Loucy (cell line): ENCODE measurements around the gene SLC6A6.

Experiments
- H2AFZ ChIP-seq: fragments of 200-600 bp; sonication (generic); 2 replicates; pipeline ENCODE4 v1.6.0; 2016; ENCODE audit warnings: antibody characterized with exemption, mild to moderate bottlenecking, low read length, moderate library complexity
- H3F3A ChIP-seq: fragments of 200-600 bp; 2 replicates; pipeline ENCODE4 v1.6.0; 2016; ENCODE audit warnings: antibody characterized with exemption, low read depth, mild to moderate bottlenecking
- H3K27me3 ChIP-seq: fragments of 200-600 bp; sonication (generic); 2 replicates; pipeline ENCODE4 v1.6.1; 2014; ENCODE audit warnings: low read length, mild to moderate bottlenecking; ENCODE audit not compliant: insufficient read depth, poor library complexity, severe bottlenecking
- H3K36me3 ChIP-seq: fragments of 200-600 bp; sonication (generic); 2 replicates; pipeline ENCODE4 v1.6.1; 2016; ENCODE audit warnings: low read length; ENCODE audit not compliant: insufficient read depth
- H3K4me1 ChIP-seq: fragments of 200-600 bp; sonication (generic); 2 replicates; pipeline ENCODE4 v1.5.1; 2014; ENCODE audit warnings: low read length, mild to moderate bottlenecking; ENCODE audit not compliant: insufficient read depth, poor library complexity, severe bottlenecking
- H3K4me2 ChIP-seq: fragments of 200-600 bp; sonication (generic); 2 replicates; pipeline ENCODE4 v1.6.0; 2014; ENCODE audit warnings: antibody characterized with exemption, low read length, low read depth, mild to moderate bottlenecking; ENCODE audit not compliant: poor library complexity, severe bottlenecking
- H3K4me3 ChIP-seq: fragments of 200-600 bp; sonication (generic); 2 replicates; pipeline ENCODE4 v1.5.1; 2014; ENCODE audit warnings: low read length, mild to moderate bottlenecking, mixed read lengths; ENCODE audit not compliant: poor library complexity, severe bottlenecking
- H3K79me2 ChIP-seq: fragments of 200-600 bp; sonication (generic); 2 replicates; pipeline ENCODE4 v1.6.1; 2014; ENCODE audit warnings: low read length; ENCODE audit not compliant: insufficient read depth
- H3K9ac ChIP-seq: fragments of 200-600 bp; sonication (generic); 2 replicates; pipeline ENCODE4 v1.6.0; 2014; ENCODE audit warnings: mild to moderate bottlenecking, low read depth, low read length, moderate library complexity; ENCODE audit not compliant: poor library complexity, severe bottlenecking
- H3K9me2 ChIP-seq: fragments of 200-600 bp; sonication (generic); replicated peaks from 2 replicates; pipeline ENCODE4 v1.6.1; 2016; ENCODE audit warnings: low read depth, low read length, mixed read lengths
- H3K9me3 ChIP-seq: fragments of 200-600 bp; sonication (generic); 2 replicates; pipeline ENCODE4 v1.6.1; 2014; ENCODE audit warnings: mild to moderate bottlenecking, antibody characterized with exemption, low read length, low read depth; ENCODE audit not compliant: insufficient read depth
- H4K20me1 ChIP-seq: fragments of 200-600 bp; sonication (generic); 2 replicates; pipeline ENCODE4 v1.6.0; 2014; ENCODE audit warnings: antibody characterized with exemption, low read length, mild to moderate bottlenecking; ENCODE audit not compliant: insufficient read depth, poor library complexity, severe bottlenecking
- EZH2phosphoT487 ChIP-seq: fragments of 200-600 bp; IDR thresholded peaks from 2 replicates; pipeline ENCODE4 v1.6.1; 2018; ENCODE audit warnings: antibody characterized with exemption, mild to moderate bottlenecking, moderate library complexity, borderline replicate concordance
- TF ChIP-seq, protein P1 (sequence below): fragments of 200-600 bp; sonication (generic); conservative IDR thresholded peaks from 2 replicates; pipeline ENCODE4 v1.5.1; 2014; ENCODE audit warnings: mild to moderate bottlenecking, antibody characterized with exemption, low read length

Gene SLC6A6

DNA sequence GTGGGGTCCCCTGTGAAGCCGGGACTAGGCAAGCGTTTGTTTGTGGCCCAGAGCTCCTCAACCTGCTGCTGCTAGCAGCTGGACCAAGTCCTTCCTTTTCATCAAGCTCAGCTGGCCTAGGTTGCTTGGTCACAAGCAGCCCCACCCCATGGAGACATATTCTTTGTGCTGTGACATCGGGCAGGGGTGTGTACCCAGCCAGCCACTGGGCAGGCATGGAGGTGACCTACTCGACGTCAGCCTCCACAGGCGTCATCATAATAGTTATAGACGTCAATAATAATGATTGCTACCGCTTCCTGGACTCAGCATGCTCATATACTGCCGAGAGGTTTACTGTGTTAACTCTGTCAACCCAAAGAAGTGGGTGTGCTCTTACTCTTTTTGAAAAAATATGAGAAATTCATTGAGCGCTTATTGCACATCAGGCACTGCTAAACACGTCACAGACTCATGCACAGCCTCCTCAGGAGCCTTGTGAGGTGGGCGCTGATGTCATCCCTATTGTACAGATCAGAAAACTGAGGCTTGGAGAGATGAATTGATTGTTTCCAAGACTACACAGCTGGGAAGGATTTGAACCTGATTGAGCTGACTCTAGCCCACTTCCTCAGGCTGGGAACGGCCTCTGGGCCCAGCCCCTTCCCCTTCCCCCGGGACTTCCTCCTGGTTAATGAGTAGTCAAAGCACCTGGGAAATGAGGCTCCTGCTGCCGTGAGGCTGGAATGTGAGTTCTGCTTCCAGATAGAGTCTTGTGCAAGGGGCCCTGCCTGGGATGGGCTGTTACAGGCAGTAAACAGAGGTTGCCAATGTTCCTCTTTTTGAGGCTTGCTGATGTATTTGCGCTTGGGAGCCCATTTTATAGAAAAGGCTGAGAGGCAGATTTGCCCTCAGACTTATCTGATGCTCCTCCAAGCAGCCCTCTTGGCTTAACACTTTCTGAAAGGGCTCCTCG lies 16.2 kb downstream of the SLC6A6 start:
- Histone ChIP-seq H3K9me3 (no peaks in the 10 kb centered on the region), H2AFZ (no peak overlapping the region), H3K27me3 (no peaks in the 10 kb centered on the region), H3K79me2 (peaks cover 21% of the 10 kb centered on the region; the same call in 1 of the 2 replicates), H3F3A (no peaks in the 10 kb centered on the region), H3K9ac (no peak overlapping the region), H3K9me2 (no peaks in the 10 kb centered on the region), H3K4me3 (no peak overlapping the region), H3K4me1 (peaks cover 3% of the 10 kb centered on the region), H4K20me1 (no peaks in the 10 kb centered on the region), H3K36me3 (peaks cover 27% of the 10 kb centered on the region; the same call in 1 of the 2 replicates), H3K4me2 (no peak overlapping the region)
- no peak for TF ChIP-seq EZH2phosphoT487
- TF ChIP-seq, protein P1, sequence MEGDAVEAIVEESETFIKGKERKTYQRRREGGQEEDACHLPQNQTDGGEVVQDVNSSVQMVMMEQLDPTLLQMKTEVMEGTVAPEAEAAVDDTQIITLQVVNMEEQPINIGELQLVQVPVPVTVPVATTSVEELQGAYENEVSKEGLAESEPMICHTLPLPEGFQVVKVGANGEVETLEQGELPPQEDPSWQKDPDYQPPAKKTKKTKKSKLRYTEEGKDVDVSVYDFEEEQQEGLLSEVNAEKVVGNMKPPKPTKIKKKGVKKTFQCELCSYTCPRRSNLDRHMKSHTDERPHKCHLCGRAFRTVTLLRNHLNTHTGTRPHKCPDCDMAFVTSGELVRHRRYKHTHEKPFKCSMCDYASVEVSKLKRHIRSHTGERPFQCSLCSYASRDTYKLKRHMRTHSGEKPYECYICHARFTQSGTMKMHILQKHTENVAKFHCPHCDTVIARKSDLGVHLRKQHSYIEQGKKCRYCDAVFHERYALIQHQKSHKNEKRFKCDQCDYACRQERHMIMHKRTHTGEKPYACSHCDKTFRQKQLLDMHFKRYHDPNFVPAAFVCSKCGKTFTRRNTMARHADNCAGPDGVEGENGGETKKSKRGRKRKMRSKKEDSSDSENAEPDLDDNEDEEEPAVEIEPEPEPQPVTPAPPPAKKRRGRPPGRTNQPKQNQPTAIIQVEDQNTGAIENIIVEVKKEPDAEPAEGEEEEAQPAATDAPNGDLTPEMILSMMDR: no peak

DNA sequence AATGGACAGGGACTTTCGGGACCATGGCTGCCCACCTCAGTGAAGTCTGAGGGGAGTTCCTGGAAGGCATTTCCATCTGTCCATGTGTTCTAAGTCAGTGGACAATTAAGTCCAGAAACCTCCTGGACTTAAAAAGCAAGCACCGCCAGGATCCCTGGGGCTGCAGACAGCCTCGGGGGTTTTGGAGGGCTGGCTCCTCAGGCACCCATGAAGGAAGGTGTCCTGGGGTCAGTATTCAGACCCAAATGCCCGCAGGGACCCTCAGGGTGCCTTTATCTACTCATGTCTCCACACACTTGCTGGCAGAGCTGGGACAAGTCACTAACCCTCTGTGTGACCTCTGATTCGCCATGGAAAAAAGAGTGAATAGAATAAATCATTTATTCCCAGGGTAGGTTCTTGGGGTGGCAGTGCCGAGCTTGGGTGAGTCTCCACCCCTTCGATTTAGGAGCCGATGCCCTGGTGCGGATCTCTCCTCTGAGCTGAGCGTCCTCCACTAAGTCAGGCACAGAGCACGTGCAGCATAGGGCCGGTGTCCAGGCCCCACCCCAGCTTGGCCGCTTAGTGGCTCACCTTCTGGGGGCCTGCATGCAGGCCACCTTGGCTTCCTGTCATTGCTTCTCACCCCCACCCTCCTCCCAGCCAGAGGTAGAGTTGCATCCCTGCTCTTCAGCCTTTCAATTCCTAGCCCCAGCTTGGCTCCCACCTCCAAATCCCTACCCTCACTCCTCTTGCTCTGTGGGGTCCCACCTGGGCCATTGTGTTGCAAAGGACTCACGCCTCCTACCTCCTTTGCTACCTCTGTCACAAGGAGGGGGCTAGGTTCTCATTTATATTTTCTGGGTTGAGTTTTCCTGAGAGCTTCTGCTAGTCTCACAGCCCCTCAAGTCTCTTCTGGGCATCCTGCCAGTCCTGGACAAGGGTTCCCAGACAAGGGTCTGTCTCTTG lies 19.9 kb downstream of the SLC6A6 start:
- Histone ChIP-seq H3K36me3 (peaks cover 19% of the 10 kb centered on the region; the same call in 1 of the 2 replicates), H3K4me3 (no peak overlapping the region), H3K27me3 (no peaks in the 10 kb centered on the region), H2AFZ (no peak overlapping the region), H3K4me1 (peaks cover 29% of the 10 kb centered on the region), H3K9me2 (no peaks in the 10 kb centered on the region), H3K79me2 (peaks cover 34% of the 10 kb centered on the region; the same call in 1 of the 2 replicates), H4K20me1 (peaks cover 7% of the 10 kb centered on the region), H3F3A (no peaks in the 10 kb centered on the region), H3K9ac (no peak overlapping the region), H3K9me3 (no peaks in the 10 kb centered on the region), H3K4me2 (no peak overlapping the region)
- no peak for TF ChIP-seq EZH2phosphoT487
- TF ChIP-seq, protein P1: no peak

DNA sequence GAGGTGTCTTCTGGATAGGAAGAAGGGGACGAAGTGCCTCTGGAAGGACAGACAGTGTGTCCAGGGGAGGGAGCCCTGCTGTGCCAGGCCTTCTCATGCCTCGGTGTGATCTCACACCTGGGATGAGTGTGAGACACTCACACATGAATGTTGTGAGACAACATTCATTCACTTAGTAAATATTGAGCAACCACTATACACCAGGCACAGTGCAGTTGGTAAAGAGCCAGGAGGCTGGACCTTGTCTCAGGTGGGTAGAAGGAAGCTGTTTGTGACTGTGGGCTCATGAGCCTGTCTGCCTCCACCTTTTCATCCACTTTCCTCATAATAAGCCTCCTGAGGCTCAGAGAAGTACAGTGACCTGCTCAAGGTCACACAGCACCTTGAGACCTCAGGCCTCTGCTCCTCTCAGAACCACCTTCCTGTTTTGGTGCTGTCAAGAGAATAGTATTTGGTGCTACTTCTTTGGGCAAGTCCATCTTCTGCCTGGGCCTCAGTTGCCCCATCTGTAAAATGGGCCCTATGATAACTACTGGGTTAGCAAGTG lies 20.9 kb downstream of the SLC6A6 start:
- no peak overlapping the region for H3K9ac ChIP-seq
- TF ChIP-seq, protein P1: no peak
- TF ChIP-seq EZH2phosphoT487: no peak
- H3K36me3 ChIP-seq: peaks cover 12% of the 10 kb centered on the region; the same call in 1 of the 2 replicates
- H3K27me3 ChIP-seq: no peaks in the 10 kb centered on the region
- H2AFZ ChIP-seq: no peak overlapping the region
- H3K79me2 ChIP-seq: peaks cover 34% of the 10 kb centered on the region; the same call in 1 of the 2 replicates
- no peak overlapping the region for H3K4me2 ChIP-seq
- no peaks in the 10 kb centered on the region for H3K9me2 ChIP-seq
- no peaks in the 10 kb centered on the region for H3K9me3 ChIP-seq
- peaks cover 7% of the 10 kb centered on the region for H4K20me1 ChIP-seq
- H3K4me3 ChIP-seq: no peak overlapping the region
- peaks cover 29% of the 10 kb centered on the region for H3K4me1 ChIP-seq
- no peaks in the 10 kb centered on the region for H3F3A ChIP-seq
